ENCODE data around the gene RPUSD4.
A peak's percentile ranks its signal among the peaks of the same experiment; 100 is the strongest.
"Not testable (repeated sequence)": the region's sequence is repeated elsewhere in the genome, so short reads cannot be mapped to it uniquely, and the experiment has no call there.

RPUSD4 gene

DNA sequence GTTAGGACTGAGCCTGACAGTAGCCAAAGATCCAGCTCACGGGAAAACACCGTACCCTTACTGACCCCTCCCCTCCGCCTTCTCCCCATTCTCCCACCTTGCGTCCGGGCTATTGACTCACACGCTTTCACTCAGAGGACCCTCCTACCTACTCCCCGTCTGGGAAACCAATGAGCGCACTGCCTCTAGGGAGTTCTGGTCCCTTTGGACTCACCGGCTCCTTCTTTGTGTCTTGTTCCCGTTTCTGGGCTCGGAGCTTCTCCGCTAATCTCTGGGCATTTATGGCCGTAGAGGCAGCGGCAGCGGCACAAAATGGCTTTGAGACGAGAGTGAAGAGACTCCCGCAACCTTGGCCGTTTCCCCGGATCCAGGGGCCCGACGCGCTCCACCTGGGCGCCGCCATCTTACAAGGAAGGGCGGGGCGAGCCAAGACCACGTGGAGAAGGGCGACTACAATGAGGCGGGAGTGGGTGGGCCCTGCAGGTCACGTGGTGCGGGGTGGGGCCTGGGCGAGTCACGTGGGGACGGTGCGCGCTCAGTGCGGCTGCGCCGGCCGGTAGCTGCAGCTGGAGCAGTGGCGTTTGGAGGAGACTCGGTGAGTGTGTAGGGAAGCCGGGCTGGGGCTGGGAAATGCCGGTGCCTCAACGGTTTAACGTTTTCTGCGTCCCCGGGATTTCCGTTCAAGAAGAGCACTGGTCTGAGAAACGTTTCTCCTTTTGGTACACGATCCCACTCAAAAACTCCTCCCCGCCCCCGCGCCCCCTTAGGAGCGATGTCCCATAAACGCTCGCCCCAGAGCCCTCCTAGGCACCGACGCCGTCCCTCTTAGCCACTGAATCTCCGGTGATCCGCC, at the start of gene RPUSD4, which contains the start of gene FAM118B:
RPUSD4 (minus strand) TSS at position 415 of the 853 bp plus-strand sequence; CDS start at position 403, 12 bp downstream.
FAM118B (plus strand) TSS at position 547 of the 853 bp plus-strand sequence. CDS start 23,220 bp downstream, outside the sequence.
- peak; percentile 93 for DNase-seq

GRCh38 chr11:126257764-126258163, 46.3 kb upstream of the RPUSD4 start:
- no peak for DNase-seq

DNA sequence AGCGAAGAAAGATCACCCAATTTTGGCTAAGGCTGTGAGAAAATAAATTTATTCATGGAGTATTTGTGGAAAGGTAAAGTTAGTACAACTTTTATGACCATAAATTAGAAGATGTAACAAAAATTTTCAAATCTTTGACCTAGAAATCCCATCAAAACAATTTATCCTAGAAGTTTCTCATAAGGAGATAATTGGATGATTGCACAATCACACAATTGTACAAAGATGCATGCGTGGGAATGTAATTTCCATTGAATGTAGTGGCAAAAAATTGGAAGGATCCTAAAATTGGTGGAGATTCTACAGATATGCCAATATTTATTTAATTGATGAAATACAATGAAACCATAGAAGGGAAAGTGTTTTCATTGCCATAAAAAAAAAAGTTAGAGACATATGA, 45.7 kb upstream of the RPUSD4 start:
- no peak for DNase-seq

GRCh38 chr11:126256216-126256615, 44.8 kb upstream of the RPUSD4 start:
- DNase-seq = no peak

GRCh38 chr11:126255507-126255906, 44.1 kb upstream of the RPUSD4 start:
- not testable (repeated sequence) for DNase-seq

DNA sequence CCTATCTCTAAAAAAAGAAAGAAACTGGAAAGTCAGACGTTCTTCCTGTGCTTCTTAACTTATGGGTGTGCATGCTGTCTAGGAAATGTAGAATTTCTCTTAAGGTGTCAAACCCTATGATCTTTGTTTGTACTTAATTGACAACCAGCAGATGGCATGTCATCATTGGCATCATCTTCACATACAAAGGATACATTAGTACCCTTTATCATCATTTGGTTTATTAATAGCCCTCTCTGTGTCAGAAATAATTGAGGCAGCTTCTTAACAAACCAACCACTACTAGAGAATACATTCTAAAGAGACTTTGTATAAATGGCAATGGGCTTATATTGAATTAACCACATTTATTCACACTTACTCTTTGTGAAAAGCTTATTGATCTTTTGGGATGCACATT, 43.4 kb upstream of the RPUSD4 start:
- no peak for DNase-seq

DNA sequence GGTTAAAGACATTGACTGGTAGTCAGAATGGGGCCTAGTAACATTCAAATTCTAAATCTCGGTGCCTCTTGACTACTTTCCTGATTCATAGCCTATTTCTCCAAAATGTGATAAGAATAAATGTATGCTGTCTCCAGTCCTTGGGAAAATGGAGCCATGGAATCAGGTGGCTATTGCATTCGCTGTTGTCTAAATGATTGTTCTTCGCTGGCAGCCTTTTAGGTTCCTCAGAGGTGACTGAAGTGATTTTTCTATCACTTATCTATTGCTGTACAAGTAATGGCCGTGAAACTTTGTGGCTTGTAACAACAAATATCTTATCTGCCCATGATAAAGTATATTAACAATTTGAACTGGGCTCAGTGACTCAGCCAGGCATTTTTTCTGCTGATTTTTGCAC, 41.8 kb upstream of the RPUSD4 start:
- no peak for DNase-seq

DNA sequence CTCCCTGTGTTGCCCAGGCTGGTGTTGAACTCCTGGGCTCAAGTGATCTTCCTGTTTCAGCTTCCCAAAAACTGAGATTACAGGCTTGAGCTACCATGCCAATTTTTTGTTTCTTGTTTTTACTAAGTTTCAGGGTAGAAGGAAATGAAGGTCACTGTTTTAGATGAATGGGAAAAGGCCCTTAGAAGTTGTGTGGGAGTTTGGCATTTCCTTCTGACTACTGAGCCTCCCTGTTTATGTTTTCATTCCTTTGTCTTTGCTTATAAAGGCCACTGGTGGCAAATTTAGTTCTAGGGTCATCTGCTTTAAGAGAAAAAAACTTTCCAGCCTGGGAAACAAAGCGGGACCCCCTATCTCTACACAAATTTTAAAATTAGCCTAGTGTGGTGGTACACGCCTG, 35.2 kb upstream of the RPUSD4 start:
- no peak for DNase-seq

DNA sequence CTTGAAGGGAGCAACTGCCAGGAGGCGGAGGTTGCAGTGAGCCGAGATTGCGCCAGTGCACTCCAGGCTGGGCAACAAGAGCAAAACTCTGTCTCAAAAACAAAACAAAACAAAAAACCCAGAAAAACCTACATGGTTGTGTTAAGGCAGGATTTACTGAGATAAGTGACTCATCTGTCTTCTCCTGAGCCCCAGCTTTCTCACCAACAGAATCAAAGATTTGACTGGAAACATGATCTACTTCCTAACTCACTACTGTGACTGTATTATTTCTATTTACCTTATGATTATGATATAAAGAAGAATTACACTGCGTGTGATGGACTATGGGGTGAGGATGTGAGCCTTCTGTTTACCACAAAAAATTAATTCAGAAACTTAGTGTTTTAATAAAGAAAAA, 21.9 kb upstream of the RPUSD4 start:
- no peak for DNase-seq

GRCh38 chr11:126232683-126233082, 21.2 kb upstream of the RPUSD4 start:
- no peak for DNase-seq

GRCh38 chr11:126231725-126232459, 20.4 kb upstream of the RPUSD4 start:
- DNase-seq = no peak

GRCh38 chr11:126229858-126230540, 18.5 kb upstream of the RPUSD4 start:
- DNase-seq = no peak

- DNase-seq = no peak
Measured at GRCh38 chr11:126226334-126227084, 15.1 kb upstream of the RPUSD4 start.

GRCh38 chr11:126225295-126225665, 13.8 kb upstream of the RPUSD4 start:
- no peak for DNase-seq

- no peak for DNase-seq
Measured at GRCh38 chr11:126224647-126225294, 13.3 kb upstream of the RPUSD4 start.

GRCh38 chr11:126219547-126219946, 8.1 kb upstream of the RPUSD4 start:
- no peak for DNase-seq

DNA sequence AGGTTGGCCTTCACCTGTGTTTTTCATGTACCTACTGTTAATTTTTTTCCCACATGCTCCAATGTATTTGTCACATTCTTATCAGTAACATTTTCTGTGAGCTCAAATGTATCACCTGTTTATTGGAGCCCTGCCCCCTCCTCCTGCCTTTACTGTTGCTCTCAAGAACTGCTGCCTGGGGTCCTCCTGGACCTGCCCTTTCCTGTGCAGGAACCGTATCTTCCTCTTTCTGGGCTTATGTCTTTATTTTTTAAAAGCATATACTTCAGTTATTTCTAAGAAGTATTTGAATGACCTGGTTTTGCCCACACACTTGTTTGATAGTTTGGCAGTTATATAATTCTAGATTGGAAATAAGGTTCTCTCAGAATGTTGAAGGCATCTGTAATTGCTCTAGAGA, 6.0 kb upstream of the RPUSD4 start:
- no peak for DNase-seq

GRCh38 chr11:126216526-126217305, 5.3 kb upstream of the RPUSD4 start:
- DNase-seq = no peak

DNA sequence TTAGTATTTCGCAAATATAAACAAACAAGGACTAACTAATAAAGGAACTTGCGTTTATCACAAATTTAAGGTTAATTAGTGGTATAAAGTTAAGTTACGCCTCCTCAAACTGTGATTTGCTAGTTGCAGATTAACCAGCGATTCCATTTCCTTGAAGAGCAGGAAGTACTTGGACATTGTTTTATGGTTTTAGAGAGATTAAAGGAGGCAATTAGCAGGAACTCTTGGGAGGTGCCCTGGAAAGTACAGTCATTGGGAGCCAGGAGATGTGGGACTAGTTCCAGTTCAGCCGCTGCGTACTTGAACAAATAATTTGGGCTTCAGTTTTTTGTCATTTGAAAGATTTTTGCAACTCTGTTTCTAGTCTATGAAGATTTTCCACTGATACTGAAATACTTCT, 3.4 kb upstream of the RPUSD4 start:
- DNase-seq = no peak

DNA sequence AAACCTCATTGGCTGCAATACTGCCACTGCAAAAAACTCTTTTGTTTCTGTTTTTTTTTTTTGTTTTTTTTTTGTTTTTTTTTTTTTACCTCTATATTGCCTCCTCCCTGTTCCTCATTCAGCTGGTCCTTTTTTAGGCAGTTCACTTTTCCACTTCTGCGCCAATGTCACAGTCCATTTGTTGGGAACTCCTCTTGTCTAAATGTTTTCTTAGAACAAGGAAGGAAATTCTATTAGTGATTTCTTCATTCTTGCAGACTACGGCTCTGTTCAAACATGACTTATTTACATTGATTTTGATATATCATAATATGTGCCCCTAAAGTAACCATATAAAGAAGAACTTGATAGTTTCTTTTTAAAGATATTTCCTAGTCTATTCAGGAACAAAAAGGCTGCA, 3.0 kb upstream of the RPUSD4 start:
- no peak for DNase-seq

GRCh38 chr11:126212089-126212660, 725 bp upstream of the RPUSD4 start:
- DNase-seq = no peak
